Femur (tissue), 1 donor: ENCODE measurements around the gene MUS81.

Experiments used
- DNase-seq: peaks from one replicate; pipeline ENCODE4 v3.0.0-alpha.2; 2017

The MUS81 gene

GRCh38 chr11:65849366-65849765 is 10.9 kb upstream of the MUS81 start:
- no peak for DNase-seq

GRCh38 chr11:65849771-65850216 is 10.4 kb upstream of the MUS81 start:
- no peak for DNase-seq

GRCh38 chr11:65850217-65851082 is 9.8 kb upstream of the MUS81 start:
- DNase-seq: no peak

- DNase-seq: no peak
These were observed 9.1 kb upstream of the MUS81 start for GRCh38 chr11:65851083-65851579.

GRCh38 chr11:65851811-65852507 is 8.3 kb upstream of the MUS81 start:
- no peak for DNase-seq

- no peak for DNase-seq
These were observed 7.6 kb upstream of the MUS81 start for GRCh38 chr11:65852508-65853245.

GRCh38 chr11:65853246-65853979 is 6.8 kb upstream of the MUS81 start:
- no peak for DNase-seq

- no peak for DNase-seq
These were observed 6.1 kb upstream of the MUS81 start for GRCh38 chr11:65854161-65854592.

GRCh38 chr11:65854852-65855837 is 5.1 kb upstream of the MUS81 start:
- DNase-seq: peak; percentile 33

- no peak for DNase-seq
These were observed 4.3 kb upstream of the MUS81 start for GRCh38 chr11:65855927-65856363.

GRCh38 chr11:65856689-65857499 is 3.3 kb upstream of the MUS81 start:
- peak; percentile 87 for DNase-seq

- DNase-seq: peak; percentile 74
These were observed 2.8 kb upstream of the MUS81 start for GRCh38 chr11:65857500-65857852.

- DNase-seq: peak; percentile 99
These were observed 2.2 kb upstream of the MUS81 start, which contains the start of gene CFL1 for GRCh38 chr11:65857853-65858680. Gene CFL1, minus strand, starts transcription at chr11:65858180. Its CDS starts 81 bp downstream, at chr11:65858099.

GRCh38 chr11:65858681-65859087 is 1.5 kb upstream of the MUS81 start:
- DNase-seq: no peak

GRCh38 chr11:65859095-65859811 is 980 bp upstream of the MUS81 start:
- peak; percentile 98 for DNase-seq

- DNase-seq: no peak
These were observed 388 bp upstream of the MUS81 start for GRCh38 chr11:65859812-65860277.

- DNase-seq: no peak
These were observed 902 bp downstream of the MUS81 start for GRCh38 chr11:65861165-65861505.

GRCh38 chr11:65861533-65862183 is 1.4 kb downstream of the MUS81 start:
- peak; percentile 32 for DNase-seq
